GM12874 (cell line): ENCODE data around the gene PSME2.

Experiments used
- TF ChIP-seq, protein P1 (sequence below): IDR thresholded peaks from 2 replicates; pipeline ENCODE4 v1.5.1; 2011; ENCODE audit warnings: low read depth, mild to moderate bottlenecking, control low read depth, low read length, moderate library complexity; ENCODE audit not compliant: insufficient read depth

Gene PSME2

DNA sequence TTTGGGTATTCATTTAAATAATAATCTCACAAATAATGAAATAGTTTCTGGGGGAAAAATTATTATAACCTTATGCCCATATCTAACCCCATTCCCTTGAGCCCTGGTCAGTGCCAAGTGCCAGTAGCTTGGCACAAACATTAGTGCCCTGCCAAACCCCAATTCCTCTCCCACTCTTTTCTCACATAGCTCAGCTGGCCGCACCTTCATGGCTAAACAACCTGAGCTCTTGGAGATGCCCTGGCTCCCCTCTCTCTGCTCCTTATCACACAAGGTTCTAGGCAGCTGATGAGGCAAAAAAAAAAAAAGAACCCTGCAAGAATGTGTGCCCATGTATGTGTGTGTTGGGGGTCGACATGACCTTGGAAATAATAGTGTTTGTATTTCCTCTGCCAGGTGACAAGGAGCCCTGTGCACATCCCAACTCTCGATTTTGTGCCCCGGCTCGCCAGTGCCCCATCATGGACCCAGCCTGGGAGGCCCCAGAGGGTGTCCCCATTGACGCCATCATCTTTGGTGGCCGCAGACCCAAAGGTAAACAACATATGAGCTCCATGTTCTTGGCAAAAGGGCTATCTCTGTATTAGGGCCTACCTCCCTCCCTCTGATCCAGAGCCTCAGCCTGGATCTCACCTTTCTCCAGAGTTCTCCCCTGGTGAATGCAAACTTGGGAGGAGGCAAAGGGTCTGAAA lies 43.9 kb downstream of the PSME2 start:
- TF ChIP-seq, protein P1, sequence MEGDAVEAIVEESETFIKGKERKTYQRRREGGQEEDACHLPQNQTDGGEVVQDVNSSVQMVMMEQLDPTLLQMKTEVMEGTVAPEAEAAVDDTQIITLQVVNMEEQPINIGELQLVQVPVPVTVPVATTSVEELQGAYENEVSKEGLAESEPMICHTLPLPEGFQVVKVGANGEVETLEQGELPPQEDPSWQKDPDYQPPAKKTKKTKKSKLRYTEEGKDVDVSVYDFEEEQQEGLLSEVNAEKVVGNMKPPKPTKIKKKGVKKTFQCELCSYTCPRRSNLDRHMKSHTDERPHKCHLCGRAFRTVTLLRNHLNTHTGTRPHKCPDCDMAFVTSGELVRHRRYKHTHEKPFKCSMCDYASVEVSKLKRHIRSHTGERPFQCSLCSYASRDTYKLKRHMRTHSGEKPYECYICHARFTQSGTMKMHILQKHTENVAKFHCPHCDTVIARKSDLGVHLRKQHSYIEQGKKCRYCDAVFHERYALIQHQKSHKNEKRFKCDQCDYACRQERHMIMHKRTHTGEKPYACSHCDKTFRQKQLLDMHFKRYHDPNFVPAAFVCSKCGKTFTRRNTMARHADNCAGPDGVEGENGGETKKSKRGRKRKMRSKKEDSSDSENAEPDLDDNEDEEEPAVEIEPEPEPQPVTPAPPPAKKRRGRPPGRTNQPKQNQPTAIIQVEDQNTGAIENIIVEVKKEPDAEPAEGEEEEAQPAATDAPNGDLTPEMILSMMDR = no peak

DNA sequence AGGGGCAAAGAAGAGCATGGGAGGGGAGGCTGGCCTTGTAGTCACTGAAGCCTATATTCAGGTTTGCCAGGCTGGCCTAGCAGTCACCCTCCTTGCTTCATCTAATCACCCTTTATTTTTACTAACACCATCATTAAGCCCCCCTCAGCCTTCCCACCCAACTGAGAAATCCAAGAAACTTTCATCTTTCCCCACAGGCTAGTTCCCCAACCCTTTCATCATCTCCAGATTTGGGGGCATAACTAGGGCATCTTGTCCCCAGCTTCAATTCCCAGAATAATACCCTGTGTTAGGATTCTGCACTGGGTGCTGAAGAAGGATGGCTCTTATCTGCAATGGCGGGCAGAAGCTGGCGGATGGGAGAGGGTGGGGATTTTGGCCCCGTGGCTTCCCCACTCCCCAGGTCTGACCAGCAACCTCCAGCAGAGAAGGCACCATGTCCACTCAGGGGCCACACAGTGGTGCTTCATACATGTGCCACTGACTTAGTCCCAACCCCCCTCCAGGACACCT lies 45.4 kb downstream of the PSME2 start:
- TF ChIP-seq, protein P1 = no peak

DNA sequence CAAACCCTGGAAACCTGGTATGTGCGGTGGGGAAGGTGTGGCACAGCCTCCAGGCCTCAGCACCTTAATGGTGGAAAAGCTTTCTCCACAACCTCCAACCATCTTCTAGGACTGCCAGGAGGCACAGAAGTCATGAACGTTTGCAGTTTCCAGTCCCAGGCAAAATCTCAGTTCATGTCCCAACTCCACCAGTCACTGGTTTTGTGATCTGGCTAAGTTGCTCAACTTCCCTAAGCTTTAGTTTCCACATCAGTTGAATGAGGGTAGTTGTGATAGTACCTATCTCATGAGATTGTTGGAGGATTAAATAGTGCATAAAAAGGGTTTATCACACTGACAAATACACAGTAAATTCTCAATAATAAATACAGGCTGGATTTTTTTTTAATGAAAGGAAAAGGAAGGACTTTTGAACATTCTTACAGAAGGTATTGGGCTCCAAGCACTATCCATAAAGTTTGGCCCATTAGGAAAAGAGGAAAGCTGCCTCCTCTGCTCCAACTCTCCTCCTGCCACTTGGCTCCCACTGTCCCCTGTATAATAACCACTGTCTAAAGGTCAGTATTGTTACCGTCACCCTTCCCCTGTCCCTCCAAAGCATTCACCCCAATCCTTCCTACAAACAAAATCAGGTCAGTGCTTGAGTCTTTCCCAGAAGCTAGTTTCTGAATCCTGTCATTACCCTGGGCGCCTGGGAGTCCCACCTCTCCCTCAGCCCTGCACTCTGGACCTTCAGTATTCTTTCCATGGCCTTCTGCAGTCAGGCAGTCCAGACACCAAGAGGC lies 46.0 kb downstream of the PSME2 start:
- TF ChIP-seq, protein P1 = no peak

DNA sequence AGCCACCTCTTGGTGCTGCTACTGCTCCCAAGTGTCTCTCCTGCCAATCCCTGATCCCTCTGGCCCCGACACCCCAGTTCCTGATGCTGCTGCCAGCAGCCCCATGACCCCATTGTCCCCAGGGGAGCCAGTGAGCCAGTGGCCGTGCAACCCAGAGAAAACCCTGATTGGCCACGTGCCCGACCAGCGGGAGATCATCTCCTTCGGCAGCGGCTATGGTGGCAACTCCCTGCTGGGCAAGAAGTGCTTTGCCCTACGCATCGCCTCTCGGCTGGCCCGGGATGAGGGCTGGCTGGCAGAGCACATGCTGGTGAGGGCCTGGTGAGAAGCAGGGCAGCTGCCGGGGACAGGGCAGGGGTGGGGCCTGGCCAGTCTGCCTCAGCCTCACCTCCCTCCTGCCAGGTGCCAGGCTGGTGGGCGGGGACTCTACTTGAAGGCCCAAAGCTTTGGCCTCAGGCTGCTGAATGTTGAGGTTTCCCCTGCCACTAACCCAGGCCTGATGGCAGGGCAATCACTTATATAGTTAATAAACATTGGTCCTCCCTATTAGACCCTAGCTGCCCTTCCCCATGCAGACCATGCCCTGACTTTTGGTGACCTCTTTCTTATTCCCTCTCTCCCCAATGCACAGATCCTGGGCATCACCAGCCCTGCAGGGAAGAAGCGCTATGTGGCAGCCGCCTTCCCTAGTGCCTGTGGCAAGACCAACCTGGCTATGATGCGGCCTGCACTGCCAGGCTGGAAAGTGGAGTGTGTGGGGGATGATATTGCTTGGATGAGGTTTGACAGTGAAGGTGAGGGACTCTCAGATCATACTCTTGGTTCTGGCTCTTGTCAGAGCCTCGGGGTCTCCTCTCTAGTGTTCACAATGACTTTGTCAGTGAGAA lies 47.2 kb downstream of the PSME2 start:
- TF ChIP-seq, protein P1 = no peak

DNA sequence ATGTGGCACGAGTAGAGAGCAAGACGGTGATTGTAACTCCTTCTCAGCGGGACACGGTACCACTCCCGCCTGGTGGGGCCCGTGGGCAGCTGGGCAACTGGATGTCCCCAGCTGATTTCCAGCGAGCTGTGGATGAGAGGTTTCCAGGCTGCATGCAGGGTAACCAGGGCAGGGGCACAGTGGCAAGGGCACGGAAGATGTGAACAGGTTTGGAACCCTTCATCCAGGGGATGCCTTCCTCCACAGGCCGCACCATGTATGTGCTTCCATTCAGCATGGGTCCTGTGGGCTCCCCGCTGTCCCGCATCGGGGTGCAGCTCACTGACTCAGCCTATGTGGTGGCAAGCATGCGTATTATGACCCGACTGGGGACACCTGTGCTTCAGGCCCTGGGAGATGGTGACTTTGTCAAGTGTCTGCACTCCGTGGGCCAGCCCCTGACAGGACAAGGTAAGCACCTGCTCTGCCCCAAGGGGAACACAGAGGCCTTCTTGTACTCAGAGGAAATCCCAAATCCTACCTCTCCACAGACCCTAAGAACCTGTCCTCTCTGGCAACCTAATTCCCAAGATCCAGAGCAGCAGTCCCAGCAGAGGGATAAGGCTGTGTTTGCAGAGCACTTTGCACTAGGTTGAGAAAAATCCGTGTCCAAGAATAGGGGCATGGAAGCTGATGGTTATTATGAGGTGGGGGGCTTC lies 48.0 kb downstream of the PSME2 start:
- TF ChIP-seq, protein P1 = no peak

DNA sequence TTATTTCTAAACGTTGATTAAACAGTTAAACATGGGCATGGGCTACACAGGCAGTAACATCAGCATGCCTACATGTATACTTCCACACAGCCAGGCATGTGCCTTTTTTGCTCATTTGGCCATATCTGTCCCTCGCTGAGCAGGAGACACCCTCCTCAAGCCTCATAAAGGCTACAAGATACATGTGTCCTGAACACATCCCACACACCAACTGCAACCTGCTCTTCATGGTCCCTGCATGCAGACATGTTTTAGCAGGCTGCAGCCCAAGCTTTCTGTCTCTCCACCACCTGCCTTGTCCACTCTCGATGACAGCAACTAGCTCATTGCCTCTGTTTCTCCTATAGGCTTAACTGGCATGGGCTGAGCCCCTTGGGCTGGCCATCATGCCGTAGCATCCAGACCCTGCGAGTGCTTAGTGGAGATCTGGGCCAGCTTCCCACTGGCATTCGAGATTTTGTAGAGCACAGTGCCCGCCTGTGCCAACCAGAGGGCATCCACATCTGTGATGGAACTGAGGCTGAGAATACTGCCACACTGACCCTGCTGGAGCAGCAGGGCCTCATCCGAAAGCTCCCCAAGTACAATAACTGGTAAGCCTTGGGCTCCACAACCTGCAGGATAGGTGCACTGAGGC lies 49.7 kb downstream of the PSME2 start:
- TF ChIP-seq, protein P1 = no peak
